Activated CD4-positive, alpha-beta T cell treated with anti-CD3 and anti-CD28 coated beads, Interleukin-2, amount 10 ng/mL, durations not matched to agents 24 days and 14 days (primary cell): ENCODE measurements around the gene NFIB. TPM values are rescaled to one million over a fixed set of nuclear protein-coding genes. Genes with fewer than 3 reads are reported as not detected.

ENCODE experiments used
- DNase-seq: peaks from one replicate; pipeline ENCODE4 v3.0.0; 2022
- H3K27ac Mint-ChIP-seq: one replicate; pipeline ENCODE4 v1.8.0; 2022; ENCODE audit warnings: mild to moderate bottlenecking, mixed read lengths
- H3K27me3 Mint-ChIP-seq: one replicate; pipeline ENCODE4 v1.8.0; 2022; ENCODE audit warnings: mixed read lengths
- H3K36me3 Mint-ChIP-seq: one replicate; pipeline ENCODE4 v1.8.0; 2022; ENCODE audit warnings: low read depth, mild to moderate bottlenecking, mixed read lengths
- H3K4me1 Mint-ChIP-seq: one replicate; pipeline ENCODE4 v1.8.0; 2021; ENCODE audit warnings: mixed read lengths
- H3K4me3 Mint-ChIP-seq: one replicate; pipeline ENCODE4 v1.8.0; 2022; ENCODE audit warnings: mild to moderate bottlenecking, moderate library complexity, mixed read lengths
- H3K9me3 Mint-ChIP-seq: one replicate; pipeline ENCODE4 v1.8.0; 2021; ENCODE audit warnings: mixed read lengths
- intact Hi-C: fragments of 100-400 bp; cut with micrococcal nuclease; formaldehyde crosslinking; loops from one replicate; pipeline ENCODE4 v1.15.1; 2023
- total RNA-seq: library from RNA; stranded (reverse); gene quantifications from 2 replicates; pipeline ENCODE4 v1.2.3, GENCODE V29; 2022

Gene NFIB
- total RNA-seq, 1 donor from 2014 or later = not detected

GRCh38 chr9:14214065-14214684 lies 99.8 kb downstream of the NFIB start:
- intact Hi-C loops = no loop called here
- Mint-ChIP-seq H3K27me3 (peaks cover 2% of the 10 kb centered on the region), H3K9me3 (no peaks in the 10 kb centered on the region), H3K27ac (no peak overlapping the region), H3K36me3 (no peaks in the 10 kb centered on the region), H3K4me1 (no peaks in the 10 kb centered on the region), H3K4me3 (no peak overlapping the region)
- no peak for DNase-seq

DNA sequence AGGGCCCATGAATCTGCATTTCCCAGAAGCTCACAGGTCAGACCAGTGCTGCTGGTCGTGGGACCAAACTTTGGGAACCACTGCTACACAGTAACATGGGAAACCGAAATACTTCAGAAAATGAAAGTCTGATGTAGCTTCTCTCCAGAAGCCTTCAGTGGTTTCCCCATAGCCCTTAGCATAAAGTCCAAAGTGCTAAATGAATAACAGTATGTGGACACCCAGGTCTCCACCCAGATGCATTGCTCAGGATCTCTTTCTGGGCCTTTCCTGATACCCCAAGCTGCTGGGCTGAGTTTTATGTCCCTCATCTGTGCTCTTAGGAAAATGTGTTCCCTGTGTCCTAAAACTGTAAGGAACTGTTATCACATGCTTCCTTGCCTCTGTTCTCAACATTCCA lies 100.4 kb downstream of the NFIB start:
- Mint-ChIP-seq H3K4me1 (no peaks in the 10 kb centered on the region), H3K4me3 (no peak overlapping the region), H3K27me3 (peaks cover 4% of the 10 kb centered on the region), H3K9me3 (no peaks in the 10 kb centered on the region), H3K36me3 (no peaks in the 10 kb centered on the region), H3K27ac (no peak overlapping the region)
- intact Hi-C loops = no loop called here
- no peak for DNase-seq

- H3K27ac Mint-ChIP-seq = no peak overlapping the region
- DNase-seq = no peak
- no peak overlapping the region for H3K4me3 Mint-ChIP-seq
- H3K36me3 Mint-ChIP-seq = no peaks in the 10 kb centered on the region
- intact Hi-C loops = no loop called here
- peaks cover 4% of the 10 kb centered on the region for H3K27me3 Mint-ChIP-seq
- H3K9me3 Mint-ChIP-seq = no peaks in the 10 kb centered on the region
- H3K4me1 Mint-ChIP-seq = no peaks in the 10 kb centered on the region
Observed at GRCh38 chr9:14212697-14213420, 101.1 kb downstream of the NFIB start.

DNA sequence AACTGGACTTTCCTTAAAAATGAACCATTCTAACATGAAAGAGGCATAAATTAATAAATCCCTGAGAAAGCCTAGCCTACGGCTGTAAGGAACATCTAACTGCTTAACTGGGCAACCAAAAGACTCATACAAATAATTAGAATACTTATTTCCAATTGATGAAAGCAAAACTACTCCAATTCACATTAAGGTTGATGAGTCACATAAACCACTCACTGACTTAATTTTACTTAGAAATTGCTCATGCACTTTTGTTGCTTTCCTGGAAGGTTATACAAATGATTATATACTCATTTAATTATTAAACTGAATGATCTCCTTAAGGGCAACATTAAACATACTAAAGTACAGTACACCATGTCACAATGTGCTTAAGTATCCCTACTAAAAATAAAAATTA lies 101.9 kb downstream of the NFIB start:
- Mint-ChIP-seq H3K36me3 (no peaks in the 10 kb centered on the region), H3K4me3 (no peak overlapping the region), H3K9me3 (no peaks in the 10 kb centered on the region), H3K4me1 (no peaks in the 10 kb centered on the region), H3K27ac (no peak overlapping the region), H3K27me3 (peaks cover 4% of the 10 kb centered on the region)
- intact Hi-C loops = no loop called here
- no peak for DNase-seq

DNA sequence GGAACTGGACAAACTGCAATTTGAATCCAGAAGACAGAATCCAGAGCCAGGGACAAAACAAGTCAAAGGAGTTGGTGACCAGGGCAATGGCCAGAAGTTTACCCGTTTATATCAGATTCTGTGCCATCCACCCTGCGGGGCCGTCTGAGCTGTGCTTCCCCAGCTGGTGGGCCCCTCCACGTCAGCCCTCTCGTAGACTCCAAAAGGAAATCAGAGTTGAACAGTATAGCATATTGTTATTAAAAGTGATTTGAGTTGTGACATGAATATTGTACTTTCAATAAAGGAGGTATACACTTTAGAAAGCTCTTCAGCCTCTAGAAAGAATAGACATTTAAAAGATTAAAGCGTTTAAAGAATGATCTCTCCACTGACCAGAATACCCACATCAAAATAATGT lies 102.4 kb downstream of the NFIB start:
- Mint-ChIP-seq H3K4me3 (no peak overlapping the region), H3K36me3 (no peaks in the 10 kb centered on the region), H3K4me1 (no peaks in the 10 kb centered on the region), H3K27me3 (peaks cover 4% of the 10 kb centered on the region), H3K9me3 (no peaks in the 10 kb centered on the region), H3K27ac (no peak overlapping the region)
- intact Hi-C loops = no loop called here
- no peak for DNase-seq

DNA sequence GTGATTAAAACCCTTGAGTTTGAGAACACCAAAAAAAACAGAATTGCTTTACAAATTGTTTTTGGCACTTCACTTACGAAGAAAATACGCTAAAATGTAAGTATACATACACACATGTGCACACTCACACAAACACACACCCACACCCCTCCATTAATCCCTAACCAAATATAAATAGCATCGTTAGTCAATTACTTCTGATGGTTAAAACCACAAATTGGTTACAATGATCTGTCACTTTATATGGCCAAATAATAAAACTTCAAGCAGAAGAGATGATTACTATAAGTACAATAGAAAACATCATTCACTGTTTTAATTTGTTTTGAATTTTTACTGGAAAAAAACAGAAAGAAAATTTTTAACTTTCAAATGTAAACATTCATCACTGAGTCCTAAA lies 103.5 kb downstream of the NFIB start:
- H3K27ac Mint-ChIP-seq = no peak overlapping the region
- H3K4me3 Mint-ChIP-seq = no peak overlapping the region
- no peaks in the 10 kb centered on the region for H3K9me3 Mint-ChIP-seq
- H3K4me1 Mint-ChIP-seq = no peaks in the 10 kb centered on the region
- no peaks in the 10 kb centered on the region for H3K36me3 Mint-ChIP-seq
- no peak for DNase-seq
- H3K27me3 Mint-ChIP-seq = peaks cover 4% of the 10 kb centered on the region
- intact Hi-C loops = no loop called here

GRCh38 chr9:14209399-14210345 lies 104.3 kb downstream of the NFIB start:
- intact Hi-C loops = no loop called here
- H3K4me3 Mint-ChIP-seq = no peak overlapping the region
- H3K9me3 Mint-ChIP-seq = no peaks in the 10 kb centered on the region
- no peak for DNase-seq
- H3K36me3 Mint-ChIP-seq = no peaks in the 10 kb centered on the region
- no peaks in the 10 kb centered on the region for H3K4me1 Mint-ChIP-seq
- H3K27ac Mint-ChIP-seq = no peak overlapping the region
- peaks cover 4% of the 10 kb centered on the region for H3K27me3 Mint-ChIP-seq

GRCh38 chr9:14207352-14207995 lies 106.5 kb downstream of the NFIB start:
- no peak overlapping the region for H3K27ac Mint-ChIP-seq
- intact Hi-C loops = no loop called here
- peaks cover 4% of the 10 kb centered on the region for H3K27me3 Mint-ChIP-seq
- no peaks in the 10 kb centered on the region for H3K36me3 Mint-ChIP-seq
- H3K4me1 Mint-ChIP-seq = no peaks in the 10 kb centered on the region
- no peak overlapping the region for H3K4me3 Mint-ChIP-seq
- no peaks in the 10 kb centered on the region for H3K9me3 Mint-ChIP-seq
- no peak for DNase-seq

DNA sequence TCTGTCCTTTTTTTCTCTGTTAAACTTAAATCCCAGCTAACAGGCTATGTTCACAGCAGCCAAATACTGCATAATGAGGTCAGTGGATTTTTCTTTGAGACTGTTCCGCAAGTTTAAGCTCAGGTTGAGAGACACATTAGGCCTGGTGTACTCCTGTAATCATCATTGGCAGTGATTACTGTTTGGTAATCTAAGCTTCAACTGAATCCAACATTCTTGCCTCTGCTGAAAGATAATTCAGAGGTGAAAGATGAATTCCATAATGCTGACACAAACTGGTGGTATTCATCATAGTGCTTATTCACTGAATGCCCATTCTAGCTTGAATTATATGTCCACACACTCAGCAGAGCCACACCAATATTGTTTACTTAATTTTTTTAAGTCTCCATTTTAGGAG lies 108.5 kb downstream of the NFIB start:
- Mint-ChIP-seq H3K36me3 (no peaks in the 10 kb centered on the region), H3K27me3 (peaks cover 3% of the 10 kb centered on the region), H3K4me1 (no peaks in the 10 kb centered on the region), H3K4me3 (no peak overlapping the region), H3K9me3 (no peaks in the 10 kb centered on the region), H3K27ac (no peak overlapping the region)
- DNase-seq = no peak
- intact Hi-C loops = no loop called here

- no peak for DNase-seq
- no peaks in the 10 kb centered on the region for H3K36me3 Mint-ChIP-seq
- no peaks in the 10 kb centered on the region for H3K4me1 Mint-ChIP-seq
- no peak overlapping the region for H3K4me3 Mint-ChIP-seq
- no peak overlapping the region for H3K27ac Mint-ChIP-seq
- intact Hi-C loops = no loop called here
- no peaks in the 10 kb centered on the region for H3K9me3 Mint-ChIP-seq
- no peaks in the 10 kb centered on the region for H3K27me3 Mint-ChIP-seq
Observed at GRCh38 chr9:14203356-14204056, 110.4 kb downstream of the NFIB start.

- H3K36me3 Mint-ChIP-seq = no peaks in the 10 kb centered on the region
- no peak overlapping the region for H3K27ac Mint-ChIP-seq
- H3K9me3 Mint-ChIP-seq = no peaks in the 10 kb centered on the region
- H3K4me3 Mint-ChIP-seq = no peak overlapping the region
- H3K4me1 Mint-ChIP-seq = no peaks in the 10 kb centered on the region
- no peaks in the 10 kb centered on the region for H3K27me3 Mint-ChIP-seq
- no peak for DNase-seq
- intact Hi-C loops = no loop called here
Observed at GRCh38 chr9:14198841-14199455, 115.0 kb downstream of the NFIB start.

GRCh38 chr9:14198047-14198840 lies 115.7 kb downstream of the NFIB start:
- DNase-seq = no peak
- Mint-ChIP-seq H3K27ac (no peak overlapping the region), H3K4me3 (no peak overlapping the region), H3K36me3 (no peaks in the 10 kb centered on the region), H3K4me1 (no peaks in the 10 kb centered on the region), H3K27me3 (no peaks in the 10 kb centered on the region), H3K9me3 (no peaks in the 10 kb centered on the region)
- intact Hi-C loops = no loop called here
